GM23338 (cell line): ENCODE results near the gene OTOG. TPM values are rescaled to one million over a fixed set of nuclear protein-coding genes. Genes with fewer than 3 reads are reported as not detected.

Experiments used
- ATAC-seq: fragments of 200-7000 bp; cut with Tn5 transposase; 3 replicates; pipeline ENCODE4 v1.9.1; 2020
- DNase-seq: peaks from one replicate; pipeline ENCODE4 v3.0.0-alpha.2; 2015; ENCODE audit warnings: low spot score
- H2AFZ ChIP-seq: fragments of 200-600 bp; sonication (generic); 2 replicates; pipeline ENCODE4 v1.8.0; 2016; ENCODE audit warnings: antibody characterized with exemption, mild to moderate bottlenecking, moderate library complexity
- H3F3A ChIP-seq: fragments of 200-600 bp; sonication (generic); replicated peaks from 2 replicates; pipeline ENCODE4 v1.8.0; 2017; ENCODE audit warnings: antibody characterized with exemption, mixed run types, low read depth
- H3K27ac ChIP-seq: fragments of 200-600 bp; sonication (generic); 2 replicates; pipeline ENCODE4 v1.6.1; 2016; ENCODE audit warnings: low read depth
- H3K27me3 ChIP-seq: fragments of 200-600 bp; sonication (generic); 2 replicates; pipeline ENCODE4 v1.8.0; 2016; ENCODE audit warnings: mild to moderate bottlenecking, mixed run types, moderate library complexity; ENCODE audit not compliant: insufficient read depth
- H3K36me3 ChIP-seq: fragments of 200-600 bp; sonication (generic); 2 replicates; pipeline ENCODE4 v1.8.0; 2016; ENCODE audit warnings: mild to moderate bottlenecking; ENCODE audit not compliant: insufficient read depth
- H3K4me1 ChIP-seq: fragments of 200-600 bp; sonication (generic); 2 replicates; pipeline ENCODE4 v1.8.0; 2016; ENCODE audit warnings: mild to moderate bottlenecking, moderate library complexity; ENCODE audit not compliant: insufficient read depth
- H3K4me2 ChIP-seq: fragments of 200-600 bp; sonication (generic); 2 replicates; pipeline ENCODE4 v1.7.1; 2017; ENCODE audit warnings: mixed run types
- H3K4me3 ChIP-seq: fragments of 200-600 bp; sonication (generic); 2 replicates; pipeline ENCODE4 v1.6.1; 2016; ENCODE audit warnings: mixed run types
- H3K79me2 ChIP-seq: fragments of 200-600 bp; sonication (generic); replicated peaks from 2 replicates; pipeline ENCODE4 v1.8.0; 2017; ENCODE audit warnings: mild to moderate bottlenecking; ENCODE audit not compliant: insufficient read depth
- H3K9me2 ChIP-seq: fragments of 200-600 bp; sonication (generic); 2 replicates; pipeline ENCODE4 v1.8.0; 2017; ENCODE audit not compliant: insufficient read depth
- H4K20me1 ChIP-seq: fragments of 200-600 bp; sonication (generic); replicated peaks from 2 replicates; pipeline ENCODE4 v1.8.0; 2017; ENCODE audit warnings: mild to moderate bottlenecking; ENCODE audit not compliant: insufficient read depth
- H3K27ac Mint-ChIP-seq: 2 replicates; pipeline ENCODE4 v1.8.0; 2020; ENCODE audit warnings: inconsistent platforms, mild to moderate bottlenecking, moderate library complexity, mixed read lengths
- H3K27me3 Mint-ChIP-seq: 3 replicates; pipeline ENCODE4 v1.8.0; 2022; ENCODE audit warnings: low read depth, mild to moderate bottlenecking, moderate library complexity, mixed read lengths, inconsistent platforms; ENCODE audit not compliant: insufficient read depth, poor library complexity
- H3K36me3 Mint-ChIP-seq: 3 replicates; pipeline ENCODE4 v1.8.0; 2021; ENCODE audit warnings: low read depth, mild to moderate bottlenecking, inconsistent platforms, moderate library complexity, mixed read lengths
- H3K4me1 Mint-ChIP-seq: 3 replicates; pipeline ENCODE4 v1.8.0; 2020; ENCODE audit warnings: mild to moderate bottlenecking, inconsistent platforms, mixed read lengths
- H3K4me3 Mint-ChIP-seq: 3 replicates; pipeline ENCODE4 v1.8.0; 2021; ENCODE audit warnings: moderate library complexity, mild to moderate bottlenecking, inconsistent platforms, mixed read lengths
- H3K9me3 Mint-ChIP-seq: 3 replicates; pipeline ENCODE4 v1.8.0; 2020; ENCODE audit warnings: moderate library complexity, mild to moderate bottlenecking, inconsistent platforms, mixed read lengths
- CREB1 ChIP-seq: fragments of 250-450 bp; sonication (Bioruptor Pico); IDR thresholded peaks from 2 replicates; pipeline ENCODE4 v1.5.0; 2020; ENCODE audit warnings: low read depth, mild to moderate bottlenecking, moderate library complexity
- EZH2 ChIP-seq: fragments of 200-600 bp; sonication (generic); IDR thresholded peaks from one replicate; pipeline ENCODE4 v1.8.0; 2017; ENCODE audit warnings: antibody characterized with exemption, mild to moderate bottlenecking, low read depth; ENCODE audit not compliant: unreplicated experiment
- EZH2phosphoT487 ChIP-seq: fragments of 200-600 bp; sonication (generic); IDR thresholded peaks from one replicate; pipeline ENCODE4 v1.8.1; 2018; ENCODE audit warnings: antibody characterized with exemption; ENCODE audit not compliant: unreplicated experiment
- JUNB ChIP-seq: IDR thresholded peaks from one replicate; pipeline ENCODE4 v1.6.1; 2016; ENCODE audit warnings: antibody characterized with exemption; ENCODE audit not compliant: unreplicated experiment
- NANOG ChIP-seq: IDR thresholded peaks from 2 replicates; pipeline ENCODE4 v1.6.1; 2016; ENCODE audit warnings: antibody characterized with exemption, borderline replicate concordance
- POLR2AphosphoS5 ChIP-seq: IDR thresholded peaks from 2 replicates; pipeline ENCODE4 v1.6.1; 2016; ENCODE audit warnings: antibody characterized with exemption, low read depth
- STAT1 ChIP-seq: IDR thresholded peaks from one replicate; pipeline ENCODE4 v1.6.1; 2016; ENCODE audit warnings: antibody characterized with exemption; ENCODE audit not compliant: unreplicated experiment
- ZNF114 ChIP-seq: fragments of 250-450 bp; sonication (Bioruptor Pico); IDR thresholded peaks from 2 replicates; pipeline ENCODE4 v1.5.0; 2020; ENCODE audit warnings: mild to moderate bottlenecking, moderate library complexity
- ZNF331 ChIP-seq: fragments of 250-450 bp; sonication (Bioruptor Pico); IDR thresholded peaks from 2 replicates; pipeline ENCODE4 v1.5.0; 2020; ENCODE audit warnings: low read depth, mild to moderate bottlenecking, moderate library complexity
- polyA plus RNA-seq: library from polyadenylated mRNA; unstranded; fragments of >200 nt; fragmentation: Nextera tagmentation; extraction: Ambion mirVana; gene quantifications from 2 replicates; pipeline ENCODE4 v1.2.1, GENCODE V29; 2016
- total RNA-seq: library from RNA; depleted of rRNA; stranded (reverse); fragments of >200 nt; shearing (Covaris generic); gene quantifications from 2 replicates; pipeline ENCODE4 v1.2.3, GENCODE V29; 2014
- TF ChIP-seq, protein P1 (sequence below), 2 experiments: fragments of 200-600 bp in 1 of 2; sonication (generic) in 1 of 2; conservative IDR thresholded peaks; 2 replicates each; pipeline versions ENCODE4 v1.5.1 to v1.6.1; 2016 to 2017; ENCODE audit warnings: antibody characterized with exemption in 2 of 2, low read depth in 2 of 2, mild to moderate bottlenecking in 2 of 2, moderate library complexity in 1 of 2
- TF ChIP-seq, protein P2 (sequence below): IDR thresholded peaks from one replicate; pipeline ENCODE4 v1.6.1; 2018; ENCODE audit warnings: antibody characterized with exemption; ENCODE audit not compliant: unreplicated experiment
- TF ChIP-seq, protein P3 (sequence below): IDR thresholded peaks from 2 replicates; pipeline ENCODE4 v1.6.1; 2016; ENCODE audit warnings: antibody characterized with exemption
- TF ChIP-seq, protein P4 (sequence below): fragments of 250-450 bp; sonication (Bioruptor Pico); IDR thresholded peaks from 2 replicates; pipeline ENCODE4 v1.5.0; 2020; ENCODE audit warnings: mild to moderate bottlenecking, moderate library complexity

Gene OTOG
- total and polyA plus RNA-seq, 2 experiments from 2014 or later: 0.40 to 0.52 TPM

DNA sequence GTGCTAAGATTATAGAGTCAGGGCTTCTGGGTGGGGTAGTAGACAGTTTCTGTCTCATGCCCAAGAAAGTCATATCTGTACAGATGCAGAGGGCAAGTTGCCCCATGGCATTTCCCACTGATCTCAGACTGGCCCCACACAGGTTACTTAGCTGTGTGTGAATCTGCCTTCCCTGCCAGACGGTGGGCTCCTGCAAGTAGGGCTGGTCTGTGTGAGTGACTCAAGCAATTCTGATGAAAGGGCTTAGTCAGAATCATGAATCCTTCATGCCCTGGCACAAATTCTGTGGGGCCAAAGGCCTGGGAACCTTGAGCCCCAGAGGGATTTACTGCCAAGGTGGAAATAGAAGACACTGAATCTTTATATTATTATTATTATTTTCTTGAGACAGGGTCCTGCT is 33.2 kb upstream of the OTOG start:
- Histone ChIP-seq H2AFZ (no peak overlapping the region), H3K36me3 (no peaks in the 10 kb centered on the region), H3F3A (no peaks in the 10 kb centered on the region), H3K9me2 (no peaks in the 10 kb centered on the region), H3K4me3 (no peak overlapping the region), H3K4me2 (no peak overlapping the region), H3K27me3 (no peaks in the 10 kb centered on the region), H3K27ac (no peak overlapping the region), H3K4me1 (peaks cover 9% of the 10 kb centered on the region; the same call in 1 of the 2 replicates), H4K20me1 (no peaks in the 10 kb centered on the region), H3K79me2 (no peaks in the 10 kb centered on the region)
- Mint-ChIP-seq H3K27ac (no peak overlapping the region), H3K9me3 (no peaks in the 10 kb centered on the region), H3K27me3 (peaks cover 2% of the 10 kb centered on the region), H3K36me3 (no peaks in the 10 kb centered on the region; the same call in 2 of the 3 replicates), H3K4me3 (no peak overlapping the region), H3K4me1 (peaks cover 21% of the 10 kb centered on the region)
- TF ChIP-seq ZNF114 (CRISPR knock-in tag) (no peak), CREB1 (CRISPR knock-in tag) (no peak), JUNB (no peak), NANOG (no peak), EZH2phosphoT487 (no peak), ZNF331 (CRISPR knock-in tag) (no peak), STAT1 (no peak), EZH2 (no peak), POLR2AphosphoS5 (no peak)
- TF ChIP-seq, protein P1, sequence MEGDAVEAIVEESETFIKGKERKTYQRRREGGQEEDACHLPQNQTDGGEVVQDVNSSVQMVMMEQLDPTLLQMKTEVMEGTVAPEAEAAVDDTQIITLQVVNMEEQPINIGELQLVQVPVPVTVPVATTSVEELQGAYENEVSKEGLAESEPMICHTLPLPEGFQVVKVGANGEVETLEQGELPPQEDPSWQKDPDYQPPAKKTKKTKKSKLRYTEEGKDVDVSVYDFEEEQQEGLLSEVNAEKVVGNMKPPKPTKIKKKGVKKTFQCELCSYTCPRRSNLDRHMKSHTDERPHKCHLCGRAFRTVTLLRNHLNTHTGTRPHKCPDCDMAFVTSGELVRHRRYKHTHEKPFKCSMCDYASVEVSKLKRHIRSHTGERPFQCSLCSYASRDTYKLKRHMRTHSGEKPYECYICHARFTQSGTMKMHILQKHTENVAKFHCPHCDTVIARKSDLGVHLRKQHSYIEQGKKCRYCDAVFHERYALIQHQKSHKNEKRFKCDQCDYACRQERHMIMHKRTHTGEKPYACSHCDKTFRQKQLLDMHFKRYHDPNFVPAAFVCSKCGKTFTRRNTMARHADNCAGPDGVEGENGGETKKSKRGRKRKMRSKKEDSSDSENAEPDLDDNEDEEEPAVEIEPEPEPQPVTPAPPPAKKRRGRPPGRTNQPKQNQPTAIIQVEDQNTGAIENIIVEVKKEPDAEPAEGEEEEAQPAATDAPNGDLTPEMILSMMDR (conservative IDR thresholded peaks at IDR 0.05; ENCODE audit: low read depth in 2 of 2): no peak
- TF ChIP-seq, protein P2, sequence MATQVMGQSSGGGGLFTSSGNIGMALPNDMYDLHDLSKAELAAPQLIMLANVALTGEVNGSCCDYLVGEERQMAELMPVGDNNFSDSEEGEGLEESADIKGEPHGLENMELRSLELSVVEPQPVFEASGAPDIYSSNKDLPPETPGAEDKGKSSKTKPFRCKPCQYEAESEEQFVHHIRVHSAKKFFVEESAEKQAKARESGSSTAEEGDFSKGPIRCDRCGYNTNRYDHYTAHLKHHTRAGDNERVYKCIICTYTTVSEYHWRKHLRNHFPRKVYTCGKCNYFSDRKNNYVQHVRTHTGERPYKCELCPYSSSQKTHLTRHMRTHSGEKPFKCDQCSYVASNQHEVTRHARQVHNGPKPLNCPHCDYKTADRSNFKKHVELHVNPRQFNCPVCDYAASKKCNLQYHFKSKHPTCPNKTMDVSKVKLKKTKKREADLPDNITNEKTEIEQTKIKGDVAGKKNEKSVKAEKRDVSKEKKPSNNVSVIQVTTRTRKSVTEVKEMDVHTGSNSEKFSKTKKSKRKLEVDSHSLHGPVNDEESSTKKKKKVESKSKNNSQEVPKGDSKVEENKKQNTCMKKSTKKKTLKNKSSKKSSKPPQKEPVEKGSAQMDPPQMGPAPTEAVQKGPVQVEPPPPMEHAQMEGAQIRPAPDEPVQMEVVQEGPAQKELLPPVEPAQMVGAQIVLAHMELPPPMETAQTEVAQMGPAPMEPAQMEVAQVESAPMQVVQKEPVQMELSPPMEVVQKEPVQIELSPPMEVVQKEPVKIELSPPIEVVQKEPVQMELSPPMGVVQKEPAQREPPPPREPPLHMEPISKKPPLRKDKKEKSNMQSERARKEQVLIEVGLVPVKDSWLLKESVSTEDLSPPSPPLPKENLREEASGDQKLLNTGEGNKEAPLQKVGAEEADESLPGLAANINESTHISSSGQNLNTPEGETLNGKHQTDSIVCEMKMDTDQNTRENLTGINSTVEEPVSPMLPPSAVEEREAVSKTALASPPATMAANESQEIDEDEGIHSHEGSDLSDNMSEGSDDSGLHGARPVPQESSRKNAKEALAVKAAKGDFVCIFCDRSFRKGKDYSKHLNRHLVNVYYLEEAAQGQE: no peak
- TF ChIP-seq, protein P3, sequence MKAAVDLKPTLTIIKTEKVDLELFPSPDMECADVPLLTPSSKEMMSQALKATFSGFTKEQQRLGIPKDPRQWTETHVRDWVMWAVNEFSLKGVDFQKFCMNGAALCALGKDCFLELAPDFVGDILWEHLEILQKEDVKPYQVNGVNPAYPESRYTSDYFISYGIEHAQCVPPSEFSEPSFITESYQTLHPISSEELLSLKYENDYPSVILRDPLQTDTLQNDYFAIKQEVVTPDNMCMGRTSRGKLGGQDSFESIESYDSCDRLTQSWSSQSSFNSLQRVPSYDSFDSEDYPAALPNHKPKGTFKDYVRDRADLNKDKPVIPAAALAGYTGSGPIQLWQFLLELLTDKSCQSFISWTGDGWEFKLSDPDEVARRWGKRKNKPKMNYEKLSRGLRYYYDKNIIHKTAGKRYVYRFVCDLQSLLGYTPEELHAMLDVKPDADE: no peak
- TF ChIP-seq, protein P4, sequence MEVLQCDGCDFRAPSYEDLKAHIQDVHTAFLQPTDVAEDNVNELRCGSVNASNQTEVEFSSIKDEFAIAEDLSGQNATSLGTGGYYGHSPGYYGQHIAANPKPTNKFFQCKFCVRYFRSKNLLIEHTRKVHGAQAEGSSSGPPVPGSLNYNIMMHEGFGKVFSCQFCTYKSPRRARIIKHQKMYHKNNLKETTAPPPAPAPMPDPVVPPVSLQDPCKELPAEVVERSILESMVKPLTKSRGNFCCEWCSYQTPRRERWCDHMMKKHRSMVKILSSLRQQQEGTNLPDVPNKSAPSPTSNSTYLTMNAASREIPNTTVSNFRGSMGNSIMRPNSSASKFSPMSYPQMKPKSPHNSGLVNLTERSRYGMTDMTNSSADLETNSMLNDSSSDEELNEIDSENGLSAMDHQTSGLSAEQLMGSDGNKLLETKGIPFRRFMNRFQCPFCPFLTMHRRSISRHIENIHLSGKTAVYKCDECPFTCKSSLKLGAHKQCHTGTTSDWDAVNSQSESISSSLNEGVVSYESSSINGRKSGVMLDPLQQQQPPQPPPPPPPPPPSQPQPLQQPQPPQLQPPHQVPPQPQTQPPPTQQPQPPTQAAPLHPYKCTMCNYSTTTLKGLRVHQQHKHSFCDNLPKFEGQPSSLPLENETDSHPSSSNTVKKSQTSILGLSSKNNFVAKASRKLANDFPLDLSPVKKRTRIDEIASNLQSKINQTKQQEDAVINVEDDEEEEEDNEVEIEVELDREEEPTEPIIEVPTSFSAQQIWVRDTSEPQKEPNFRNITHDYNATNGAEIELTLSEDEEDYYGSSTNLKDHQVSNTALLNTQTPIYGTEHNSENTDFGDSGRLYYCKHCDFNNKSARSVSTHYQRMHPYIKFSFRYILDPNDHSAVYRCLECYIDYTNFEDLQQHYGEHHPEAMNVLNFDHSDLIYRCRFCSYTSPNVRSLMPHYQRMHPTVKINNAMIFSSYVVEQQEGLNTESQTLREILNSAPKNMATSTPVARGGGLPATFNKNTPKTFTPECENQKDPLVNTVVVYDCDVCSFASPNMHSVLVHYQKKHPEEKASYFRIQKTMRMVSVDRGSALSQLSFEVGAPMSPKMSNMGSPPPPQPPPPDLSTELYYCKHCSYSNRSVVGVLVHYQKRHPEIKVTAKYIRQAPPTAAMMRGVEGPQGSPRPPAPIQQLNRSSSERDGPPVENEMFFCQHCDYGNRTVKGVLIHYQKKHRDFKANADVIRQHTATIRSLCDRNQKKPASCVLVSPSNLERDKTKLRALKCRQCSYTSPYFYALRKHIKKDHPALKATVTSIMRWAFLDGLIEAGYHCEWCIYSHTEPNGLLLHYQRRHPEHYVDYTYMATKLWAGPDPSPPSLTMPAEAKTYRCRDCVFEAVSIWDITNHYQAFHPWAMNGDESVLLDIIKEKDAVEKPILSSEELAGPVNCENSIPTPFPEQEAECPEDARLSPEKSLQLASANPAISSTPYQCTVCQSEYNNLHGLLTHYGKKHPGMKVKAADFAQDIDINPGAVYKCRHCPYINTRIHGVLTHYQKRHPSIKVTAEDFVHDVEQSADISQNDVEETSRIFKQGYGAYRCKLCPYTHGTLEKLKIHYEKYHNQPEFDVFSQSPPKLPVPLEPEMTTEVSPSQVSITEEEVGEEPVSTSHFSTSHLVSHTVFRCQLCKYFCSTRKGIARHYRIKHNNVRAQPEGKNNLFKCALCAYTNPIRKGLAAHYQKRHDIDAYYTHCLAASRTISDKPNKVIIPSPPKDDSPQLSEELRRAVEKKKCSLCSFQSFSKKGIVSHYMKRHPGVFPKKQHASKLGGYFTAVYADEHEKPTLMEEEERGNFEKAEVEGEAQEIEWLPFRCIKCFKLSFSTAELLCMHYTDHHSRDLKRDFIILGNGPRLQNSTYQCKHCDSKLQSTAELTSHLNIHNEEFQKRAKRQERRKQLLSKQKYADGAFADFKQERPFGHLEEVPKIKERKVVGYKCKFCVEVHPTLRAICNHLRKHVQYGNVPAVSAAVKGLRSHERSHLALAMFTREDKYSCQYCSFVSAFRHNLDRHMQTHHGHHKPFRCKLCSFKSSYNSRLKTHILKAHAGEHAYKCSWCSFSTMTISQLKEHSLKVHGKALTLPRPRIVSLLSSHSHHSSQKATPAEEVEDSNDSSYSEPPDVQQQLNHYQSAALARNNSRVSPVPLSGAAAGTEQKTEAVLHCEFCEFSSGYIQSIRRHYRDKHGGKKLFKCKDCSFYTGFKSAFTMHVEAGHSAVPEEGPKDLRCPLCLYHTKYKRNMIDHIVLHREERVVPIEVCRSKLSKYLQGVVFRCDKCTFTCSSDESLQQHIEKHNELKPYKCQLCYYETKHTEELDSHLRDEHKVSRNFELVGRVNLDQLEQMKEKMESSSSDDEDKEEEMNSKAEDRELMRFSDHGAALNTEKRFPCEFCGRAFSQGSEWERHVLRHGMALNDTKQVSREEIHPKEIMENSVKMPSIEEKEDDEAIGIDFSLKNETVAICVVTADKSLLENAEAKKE (CRISPR knock-in tag): no peak
- no peak for ATAC-seq
- no peak for DNase-seq
